Putamen (tissue), 1 donor: ENCODE data around the gene TJP3.

Source experiments
- DNase-seq: peaks from one replicate; pipeline ENCODE4 v3.0.0-alpha.2; 2016; ENCODE audit warnings: low spot score

TJP3 gene

GRCh38 chr19:3768748-3769099, 60.5 kb downstream of the TJP3 start:
- DNase-seq: no peak

- DNase-seq: no peak
These were observed 61.3 kb downstream of the TJP3 start for GRCh38 chr19:3769494-3769893.

DNA sequence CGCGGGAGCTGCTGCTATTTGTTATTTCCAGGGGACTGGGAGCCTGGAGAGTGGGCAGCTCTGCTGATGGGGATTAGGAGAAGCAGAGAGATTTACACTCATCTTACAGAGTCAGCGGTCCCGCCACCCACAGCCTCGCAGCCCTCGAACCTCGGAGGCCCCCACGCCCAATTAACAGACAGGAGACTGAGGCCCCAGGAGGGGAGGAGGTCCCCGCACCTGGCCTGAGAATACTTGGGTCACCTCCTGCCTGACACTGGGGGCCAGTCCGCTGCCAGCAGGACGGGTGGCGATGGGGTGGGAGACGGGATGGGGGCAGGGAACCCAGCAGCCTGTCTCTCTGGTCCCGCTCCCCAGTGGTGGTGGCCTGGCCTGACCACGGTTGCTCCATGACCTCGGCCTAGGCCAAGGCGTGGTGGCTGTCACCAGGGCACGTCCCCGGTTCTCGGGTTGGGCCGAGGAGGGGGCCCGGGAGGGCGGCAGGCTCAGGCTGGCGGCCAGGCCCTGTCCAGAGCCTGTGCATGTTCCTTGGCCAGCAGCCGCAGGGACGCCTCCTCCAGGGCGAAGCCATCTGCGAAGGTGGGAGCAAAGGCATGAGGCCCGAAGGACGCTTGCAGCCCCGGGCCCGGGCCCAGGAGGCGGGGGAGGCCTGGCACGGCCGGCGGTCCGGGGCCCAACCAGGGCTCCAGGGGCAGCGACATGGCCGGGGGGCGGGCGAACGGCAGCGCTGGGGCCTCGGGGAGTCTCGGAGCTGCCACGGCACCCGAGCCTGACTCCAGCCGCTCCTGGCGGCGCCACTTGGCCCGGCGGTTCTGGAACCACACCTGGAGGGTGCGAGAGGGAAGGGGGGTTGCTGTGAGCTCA, 62.2 kb downstream of the TJP3 start:
- no peak for DNase-seq

- no peak for DNase-seq
These were observed 63.1 kb downstream of the TJP3 start for GRCh38 chr19:3771000-3771905.

DNA sequence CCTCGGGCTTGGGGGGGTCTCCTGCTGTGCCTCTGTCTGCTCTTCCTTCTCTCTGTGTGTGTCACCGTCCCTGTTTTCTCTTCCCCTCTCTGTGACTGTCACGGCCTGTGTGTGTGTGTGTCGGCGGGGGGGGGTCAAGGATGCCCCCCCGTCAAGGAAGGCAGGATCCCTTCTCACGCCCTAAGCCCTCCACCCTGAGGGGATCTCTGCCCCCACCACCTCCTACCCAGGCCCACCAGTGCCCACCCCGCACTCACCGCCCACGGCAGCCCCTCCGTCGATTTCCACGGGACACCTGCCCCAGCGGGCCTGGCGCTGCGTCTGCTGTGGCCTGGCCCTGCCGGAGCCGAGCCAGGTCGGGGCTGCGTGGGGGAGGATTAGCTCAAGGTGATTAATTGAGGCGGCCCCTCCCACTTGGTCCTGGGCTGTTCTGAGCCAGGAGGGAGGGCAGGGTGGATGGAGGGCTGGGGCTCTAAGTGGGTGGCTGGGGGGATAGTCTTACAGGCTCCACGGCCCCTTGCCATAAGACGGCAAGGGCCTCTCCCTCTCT, 63.8 kb downstream of the TJP3 start, which contains the start of gene RAX2:
RAX2 (minus strand) TSS at position 323 of the 550 bp plus-strand sequence. CDS start 486 bp downstream, outside the sequence.
- no peak for DNase-seq

GRCh38 chr19:3773814-3774515, 65.8 kb downstream of the TJP3 start:
- no peak for DNase-seq

- no peak for DNase-seq
These were observed 66.6 kb downstream of the TJP3 start for GRCh38 chr19:3774621-3775373.

DNA sequence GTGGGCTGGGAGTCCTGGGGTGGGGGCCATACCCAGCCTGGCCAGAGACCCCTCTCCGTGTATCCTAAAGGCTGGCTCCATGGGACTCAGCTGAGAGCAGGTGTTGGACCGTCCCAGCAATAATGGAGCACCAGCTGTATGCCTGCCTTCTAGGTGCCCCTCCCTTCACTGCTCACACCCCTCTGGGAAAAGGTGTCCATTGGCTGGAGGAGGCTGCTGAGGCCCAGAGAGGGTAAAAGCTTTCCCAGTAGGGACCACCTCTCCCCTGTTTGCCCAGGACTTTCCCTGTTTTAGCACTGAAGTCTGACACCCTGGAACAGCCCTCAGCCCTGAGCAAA, 67.2 kb downstream of the TJP3 start:
- no peak for DNase-seq

DNA sequence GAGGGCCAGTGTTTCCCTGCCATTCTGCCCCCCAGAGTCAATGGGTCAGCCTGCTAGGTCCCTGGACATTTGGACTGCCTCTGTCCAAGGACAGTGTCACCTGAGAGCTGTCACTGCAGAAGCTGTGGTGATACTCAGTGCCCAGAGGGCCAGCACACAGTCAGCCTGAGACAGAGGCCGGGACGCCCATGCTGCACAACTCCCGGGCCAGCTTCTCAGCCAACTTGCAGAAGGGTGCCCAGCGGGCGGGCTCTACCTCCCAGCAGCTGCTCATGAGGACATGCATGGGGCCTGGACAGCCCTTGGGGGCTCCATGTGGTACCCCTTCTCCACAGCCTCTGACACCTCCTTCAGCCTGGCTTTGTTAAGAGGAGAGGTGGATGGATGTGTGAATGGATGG, 67.6 kb downstream of the TJP3 start:
- DNase-seq: no peak

DNA sequence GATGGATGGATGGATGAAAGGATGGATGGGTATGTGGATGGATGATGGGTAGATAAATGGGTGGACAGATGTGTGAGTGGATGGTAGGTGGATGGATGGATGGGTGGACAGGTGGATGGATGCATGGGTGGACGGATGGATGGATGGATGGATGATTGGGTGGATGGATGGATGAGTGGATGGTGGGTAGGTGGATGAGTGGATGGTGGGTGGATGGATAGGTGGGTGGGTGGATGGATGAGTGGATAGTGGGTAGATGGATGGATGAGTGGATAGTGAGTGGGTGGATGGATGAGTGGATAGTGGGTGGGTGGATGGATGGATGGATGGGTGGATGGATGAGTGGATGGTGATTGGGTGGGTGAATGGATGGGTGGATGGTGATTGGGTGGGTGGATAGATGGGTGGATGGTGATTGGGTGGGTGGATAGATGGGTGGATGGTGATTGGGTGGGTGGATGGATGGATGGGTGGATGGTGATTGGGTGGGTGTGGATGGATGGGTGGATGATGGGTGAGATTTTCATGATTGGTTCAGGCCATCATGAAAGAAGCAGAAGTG, 68.4 kb downstream of the TJP3 start:
- no peak for DNase-seq

GRCh38 chr19:3778104-3778867, 70.1 kb downstream of the TJP3 start:
- DNase-seq: no peak

DNA sequence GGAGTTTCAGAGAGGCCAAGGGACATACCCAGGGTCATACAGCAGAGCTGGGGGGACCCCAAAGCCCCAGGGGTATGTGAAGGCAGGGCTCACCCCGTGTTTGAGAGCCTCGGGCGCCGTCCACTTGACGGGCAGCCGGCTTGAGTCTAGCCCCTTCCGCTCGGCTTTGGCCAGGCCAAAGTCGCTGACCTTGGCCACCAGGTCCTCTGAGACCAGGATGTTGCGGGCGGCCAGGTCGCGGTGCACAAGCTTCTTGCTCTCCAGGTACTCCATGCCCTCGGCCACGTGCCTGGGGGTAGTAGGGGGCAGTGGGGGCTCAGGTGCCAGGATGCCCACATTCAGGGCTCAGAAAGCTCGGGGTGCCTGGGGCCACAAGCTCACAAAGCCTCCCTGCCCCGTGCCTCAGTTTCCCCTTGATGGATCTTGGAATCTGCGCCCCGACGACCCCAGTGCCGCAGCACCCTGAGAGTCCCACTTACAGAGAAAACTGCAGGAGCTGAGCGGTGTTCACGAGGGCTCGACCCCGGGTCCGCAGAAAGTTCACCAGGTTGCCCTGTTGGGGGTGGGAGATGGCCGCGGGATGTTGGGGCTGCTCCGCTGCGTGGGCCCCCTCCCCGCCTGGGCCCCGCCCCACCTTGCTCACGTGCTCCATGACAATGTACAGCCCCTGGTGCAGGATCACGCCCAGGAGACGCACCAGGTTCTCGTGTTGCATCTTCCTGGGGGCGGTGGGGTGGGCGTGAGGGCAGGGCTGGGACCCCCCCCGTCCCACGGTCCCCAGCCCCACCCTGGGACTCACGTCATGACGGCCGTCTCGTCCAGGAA, 70.9 kb downstream of the TJP3 start:
- no peak for DNase-seq

GRCh38 chr19:3780786-3781304, 72.7 kb downstream of the TJP3 start:
- no peak for DNase-seq

DNA sequence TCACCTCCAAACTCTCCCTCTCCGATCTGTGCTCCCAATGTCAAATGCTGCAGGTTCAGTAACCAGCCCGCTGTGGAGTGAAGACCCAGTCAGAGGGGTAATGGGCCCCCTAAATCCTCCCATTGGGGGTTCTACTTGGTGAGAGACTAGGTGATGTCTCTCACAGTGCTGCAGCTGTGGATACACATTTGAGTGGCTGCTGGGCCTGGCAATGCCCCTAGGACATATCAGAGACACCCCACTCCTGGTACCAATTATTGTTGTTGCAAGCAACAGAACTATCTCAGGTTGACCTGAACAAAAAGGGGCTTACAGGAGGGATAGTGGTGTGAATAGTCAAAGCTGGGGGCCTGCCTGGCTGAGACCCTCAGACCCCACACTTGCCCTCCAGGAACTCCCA, 73.4 kb downstream of the TJP3 start:
- DNase-seq: no peak

GRCh38 chr19:3782330-3782729, 74.1 kb downstream of the TJP3 start:
- no peak for DNase-seq

DNA sequence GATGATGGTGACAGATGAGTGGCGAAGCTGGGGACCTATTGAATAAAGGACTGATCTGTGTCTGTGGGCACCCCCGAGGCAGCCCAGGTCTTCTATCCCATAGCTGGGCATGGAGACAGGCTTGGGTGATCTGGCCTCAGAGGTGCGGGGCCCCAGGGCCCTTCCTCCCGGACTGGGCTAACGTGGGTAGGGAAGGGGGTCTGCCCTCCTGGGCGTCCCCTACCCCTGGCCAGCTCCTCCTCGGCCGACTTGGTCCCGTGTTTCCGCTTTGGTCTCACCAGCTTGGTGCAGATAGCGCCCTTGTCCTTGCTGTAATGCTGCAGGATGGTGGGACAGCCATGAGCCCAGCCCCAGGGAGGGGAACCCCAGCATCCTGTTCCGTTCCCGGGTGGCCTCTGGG, 74.7 kb downstream of the TJP3 start:
- no peak for DNase-seq

DNA sequence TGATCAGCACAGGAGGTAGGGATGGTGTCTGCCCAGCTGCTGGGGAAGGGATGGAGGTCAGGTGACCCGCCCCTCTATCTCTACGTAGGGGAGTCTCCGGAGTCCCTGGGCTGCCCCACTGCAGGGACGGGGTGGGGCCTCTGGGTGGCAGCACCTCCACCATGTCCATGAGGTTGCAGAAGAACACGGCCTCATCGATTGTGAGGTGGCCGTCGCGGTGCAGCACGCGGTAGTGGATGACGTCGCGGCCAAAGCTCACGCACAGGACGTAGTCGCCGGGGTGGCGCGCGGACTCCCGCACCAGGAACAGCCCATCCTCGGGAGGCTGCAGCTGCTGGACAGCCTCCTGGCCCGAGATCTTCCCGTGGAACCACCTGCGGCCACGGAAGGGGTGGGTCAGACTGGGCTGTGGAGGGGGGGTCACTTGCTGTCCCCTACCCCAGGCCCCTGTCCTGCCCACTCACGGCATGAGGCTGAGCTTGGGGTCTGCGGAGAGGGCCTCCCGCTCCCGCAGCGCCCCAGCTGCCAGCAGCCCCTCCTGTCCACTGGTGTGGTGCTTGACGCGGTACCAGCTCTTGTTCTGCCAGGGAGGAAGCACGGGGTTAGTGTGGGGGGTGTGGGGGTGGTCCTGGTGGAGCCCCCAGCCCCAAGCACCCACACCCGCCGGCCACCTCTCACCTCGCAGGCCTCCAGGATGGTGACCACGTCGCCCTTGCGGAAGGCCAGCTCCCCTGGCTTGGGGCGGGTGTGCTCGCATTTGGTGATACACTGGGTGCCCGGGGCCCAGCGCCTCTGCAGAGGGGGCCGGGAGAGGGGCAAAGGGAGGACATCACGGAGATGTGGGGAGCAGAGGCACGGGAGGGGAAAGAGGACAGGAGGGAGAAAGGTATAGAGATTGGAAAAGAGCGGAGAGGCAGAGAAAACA, 75.7 kb downstream of the TJP3 start:
- no peak for DNase-seq
